H9 (cell line): ENCODE measurements around the gene GABRA6. TPM values are rescaled to one million over a fixed set of nuclear protein-coding genes. Genes with fewer than 3 reads are reported as not detected.

Source experiments
- DNase-seq: peaks from one replicate; pipeline ENCODE4 v3.0.0-alpha.2; 2017
- H2AFZ ChIP-seq: one replicate; pipeline ENCODE4 v1.6.1; 2013; ENCODE audit warnings: mild to moderate bottlenecking, low read length, control low read depth, moderate library complexity
- H2AK5ac ChIP-seq: 2 replicates; pipeline ENCODE4 v1.6.1; 2013; ENCODE audit warnings: low read length, control low read depth, mixed read lengths; ENCODE audit not compliant: insufficient read length
- H2BK120ac ChIP-seq: one replicate; pipeline ENCODE4 v1.6.1; 2013; ENCODE audit warnings: low read depth, mild to moderate bottlenecking, low read length, control low read depth, inconsistent platforms; ENCODE audit not compliant: poor library complexity, severe bottlenecking
- H2BK12ac ChIP-seq: 2 replicates; pipeline ENCODE4 v1.6.1; 2013; ENCODE audit warnings: low read length, control low read depth, mixed read lengths, low read depth; ENCODE audit not compliant: insufficient read length
- H2BK15ac ChIP-seq: 2 replicates; pipeline ENCODE4 v1.6.1; 2013; ENCODE audit warnings: low read depth, low read length, control low read depth
- H2BK20ac ChIP-seq: one replicate; pipeline ENCODE4 v1.6.1; 2013; ENCODE audit warnings: low read depth, mild to moderate bottlenecking, low read length, control low read depth, inconsistent platforms; ENCODE audit not compliant: poor library complexity, severe bottlenecking
- H2BK5ac ChIP-seq: 2 replicates; pipeline ENCODE4 v1.6.1; 2013; ENCODE audit warnings: low read length, control low read depth, mixed read lengths; ENCODE audit not compliant: insufficient read length
- H3K14ac ChIP-seq: 2 replicates; pipeline ENCODE4 v1.6.1; 2013; ENCODE audit warnings: low read length, control low read depth; ENCODE audit not compliant: insufficient read depth
- H3K18ac ChIP-seq: 2 replicates; pipeline ENCODE4 v1.6.1; 2013; ENCODE audit warnings: low read depth, mild to moderate bottlenecking, mixed read lengths, low read length, control low read depth; ENCODE audit not compliant: insufficient read length
- H3K23ac ChIP-seq: 2 replicates; pipeline ENCODE4 v1.6.1; 2013; ENCODE audit warnings: low read length, control low read depth, mixed read lengths, low read depth; ENCODE audit not compliant: insufficient read length
- H3K23me2 ChIP-seq: 2 replicates; pipeline ENCODE4 v1.6.1; 2013; ENCODE audit warnings: low read depth, mild to moderate bottlenecking, mixed read lengths, low read length, control low read depth; ENCODE audit not compliant: insufficient read length, poor library complexity, severe bottlenecking
- H3K27ac ChIP-seq: 2 replicates; pipeline ENCODE4 v1.5.1; 2013; ENCODE audit warnings: low read length, control low read depth, mixed read lengths, low read depth; ENCODE audit not compliant: insufficient read length
- H3K27me3 ChIP-seq: 2 replicates; pipeline ENCODE4 v1.6.1; 2013; ENCODE audit warnings: low read length, control low read depth, inconsistent platforms; ENCODE audit not compliant: insufficient read depth
- H3K4ac ChIP-seq: 2 replicates; pipeline ENCODE4 v1.6.1; 2013; ENCODE audit warnings: low read depth, mild to moderate bottlenecking, control low read depth, inconsistent platforms, low read length, moderate library complexity
- H3K4me1 ChIP-seq: 2 replicates; pipeline ENCODE4 v1.6.1; 2013; ENCODE audit warnings: low read length, control low read depth, inconsistent platforms; ENCODE audit not compliant: insufficient read depth
- H3K4me2 ChIP-seq: 2 replicates; pipeline ENCODE4 v1.6.1; 2013; ENCODE audit warnings: low read length, control low read depth, mixed read lengths; ENCODE audit not compliant: insufficient read length, insufficient read depth
- H3K56ac ChIP-seq: 2 replicates; pipeline ENCODE4 v1.6.1; 2013; ENCODE audit warnings: low read depth, mild to moderate bottlenecking, mixed read lengths, low read length, control low read depth; ENCODE audit not compliant: insufficient read length
- H3K79me1 ChIP-seq: 2 replicates; pipeline ENCODE4 v1.6.1; 2013; ENCODE audit warnings: low read depth, mild to moderate bottlenecking, moderate library complexity, low read length, control low read depth, inconsistent platforms; ENCODE audit not compliant: insufficient read depth, poor library complexity, severe bottlenecking
- H3K79me2 ChIP-seq: 2 replicates; pipeline ENCODE4 v1.6.1; 2013; ENCODE audit warnings: low read length, control low read depth, inconsistent platforms; ENCODE audit not compliant: insufficient read depth
- H3K9ac ChIP-seq: 2 replicates; pipeline ENCODE4 v1.6.1; 2013; ENCODE audit warnings: low read length, control low read depth, mixed read lengths; ENCODE audit not compliant: insufficient read length; ENCODE audit errors: extremely low read depth
- H3K9me3 ChIP-seq: one replicate; pipeline ENCODE4 v1.6.1; 2013; ENCODE audit warnings: low read depth, low read length, inconsistent platforms; ENCODE audit not compliant: control insufficient read depth
- H3T11ph ChIP-seq: one replicate; pipeline ENCODE4 v1.6.1; 2013; ENCODE audit warnings: mild to moderate bottlenecking, low read length, control low read depth, inconsistent platforms
- H4K20me1 ChIP-seq: one replicate; pipeline ENCODE4 v1.6.1; 2013; ENCODE audit not compliant: control insufficient read depth, insufficient read length, insufficient read depth
- H4K5ac ChIP-seq: 2 replicates; pipeline ENCODE4 v1.6.1; 2013; ENCODE audit warnings: low read depth, mild to moderate bottlenecking, mixed read lengths, low read length, control low read depth; ENCODE audit not compliant: insufficient read length
- H4K8ac ChIP-seq: replicated peaks from 2 replicates; pipeline ENCODE4 v1.6.1; 2013; ENCODE audit warnings: low read length, control low read depth, mixed read lengths, low read depth; ENCODE audit not compliant: insufficient read length
- H4K91ac ChIP-seq: 2 replicates; pipeline ENCODE4 v1.6.1; 2013; ENCODE audit warnings: low read depth, mild to moderate bottlenecking, moderate library complexity, mixed read lengths, low read length, control low read depth; ENCODE audit not compliant: insufficient read length
- H3K27ac Mint-ChIP-seq, 3 experiments: 2 replicates in 2 of 3; 3 replicates in 1 of 3; pipeline ENCODE4 v1.8.0; 2020 to 2021; ENCODE audit warnings: mixed read lengths in 3 of 3, mild to moderate bottlenecking in 1 of 3, moderate library complexity in 1 of 3
- H3K27me3 Mint-ChIP-seq: 2 replicates; pipeline ENCODE4 v1.8.0; 2021; ENCODE audit warnings: low read depth, mild to moderate bottlenecking, moderate library complexity, mixed read lengths
- H3K36me3 Mint-ChIP-seq, 3 experiments: 2 replicates in 2 of 3; 3 replicates in 1 of 3; pipeline ENCODE4 v1.8.0; 2020 to 2021; ENCODE audit warnings: low read depth in 3 of 3, mixed read lengths in 3 of 3; ENCODE audit not compliant: insufficient read depth in 1 of 3
- H3K4me1 Mint-ChIP-seq, 2 experiments: 2 replicates each; pipeline ENCODE4 v1.8.0; 2020; ENCODE audit warnings: mixed read lengths in 2 of 2
- H3K4me3 Mint-ChIP-seq, 2 experiments: 2 replicates in 1 of 2; 3 replicates in 1 of 2; pipeline ENCODE4 v1.8.0; 2020 to 2021; ENCODE audit warnings: mild to moderate bottlenecking in 2 of 2, mixed read lengths in 2 of 2, moderate library complexity in 1 of 2
- H3K9me3 Mint-ChIP-seq, 2 experiments: 2 replicates in 1 of 2; 3 replicates in 1 of 2; pipeline ENCODE4 v1.8.0; 2020; ENCODE audit warnings: mild to moderate bottlenecking in 2 of 2, mixed read lengths in 2 of 2, moderate library complexity in 1 of 2
- WGBS: extraction: QIAGEN DNeasy Blood & Tissue Kit; methylation state at CpG from one replicate; pipeline ENCODE4 v1.1.7; 2013; ENCODE audit warnings: missing lambda C conversion rate, low lambda C conversion rate, mixed read lengths; ENCODE audit not compliant: insufficient read length; ENCODE audit errors: extremely low coverage; 5-methylcytosine and 5-hydroxymethylcytosine counted together
- total RNA-seq: library from RNA; stranded (reverse); gene quantifications from 2 replicates; pipeline ENCODE4 v1.2.1, GENCODE V29; 2021
- TF ChIP-seq, protein P1 (sequence below): fragments of 200-600 bp; sonication (generic); conservative IDR thresholded peaks from 3 replicates; pipeline ENCODE4 v1.8.0; 2021; ENCODE audit warnings: antibody characterized with exemption, mild to moderate bottlenecking

Gene GABRA6
- total RNA-seq, 1 experiment from 2014 or later, result not detected

DNA sequence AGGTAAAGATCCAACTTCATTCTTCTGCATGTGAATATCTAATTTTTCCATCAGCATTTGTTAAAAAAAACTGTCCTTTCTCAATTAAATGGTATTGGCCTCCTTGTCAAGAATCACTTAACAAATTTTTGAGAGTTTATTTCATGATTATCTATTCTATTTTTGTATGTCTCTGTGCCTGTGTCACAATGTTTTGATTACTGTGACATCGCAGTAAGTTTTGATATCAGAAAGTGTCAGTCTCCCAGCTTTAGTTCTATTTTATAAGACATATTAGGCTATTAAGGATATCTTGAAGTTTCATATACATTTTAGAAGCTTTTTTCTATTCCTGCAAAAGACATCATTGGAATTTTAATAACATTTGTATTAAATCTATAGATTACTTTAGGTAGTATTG is 33.6 kb downstream of the GABRA6 start:
- H3K79me1 ChIP-seq, result no peaks in the 10 kb centered on the region
- H4K5ac ChIP-seq, result no peak overlapping the region
- WGBS, result no CpG with 5 or more reads among the region's 1 CpG
- no peak overlapping the region for H4K8ac ChIP-seq
- no peak overlapping the region for H2BK12ac ChIP-seq
- H2AK5ac ChIP-seq, result no peak overlapping the region
- H3K27ac ChIP-seq, result no peak overlapping the region
- H2BK20ac ChIP-seq, result no peak overlapping the region
- Mint-ChIP-seq H3K36me3 (no peaks in the 10 kb centered on the region; a peak in 1 of 7 replicates), H3K9me3 (peaks cover 0 to 4% of the 10 kb centered on the region in 2 experiments; a peak in 2 of 5 replicates), H3K27ac (no peak overlapping the region), H3K27me3 (no peaks in the 10 kb centered on the region), H3K4me1 (no peaks in the 10 kb centered on the region), H3K4me3 (no peak overlapping the region)
- no peaks in the 10 kb centered on the region for H3K4me1 ChIP-seq
- no peaks in the 10 kb centered on the region for H3K79me2 ChIP-seq
- no peak overlapping the region for H2BK15ac ChIP-seq
- H3K23ac ChIP-seq, result no peak overlapping the region
- no peak overlapping the region for H3K56ac ChIP-seq
- H2BK120ac ChIP-seq, result no peak overlapping the region
- H3K18ac ChIP-seq, result no peak overlapping the region
- no peak overlapping the region for H3K14ac ChIP-seq
- DNase-seq, result no peak
- no peaks in the 10 kb centered on the region for H3K27me3 ChIP-seq
- H3K23me2 ChIP-seq, result no peaks in the 10 kb centered on the region
- no peak overlapping the region for H4K91ac ChIP-seq
- H3K9me3 ChIP-seq, result no peaks in the 10 kb centered on the region
- no peak overlapping the region for H3K4ac ChIP-seq
- TF ChIP-seq, protein P1, sequence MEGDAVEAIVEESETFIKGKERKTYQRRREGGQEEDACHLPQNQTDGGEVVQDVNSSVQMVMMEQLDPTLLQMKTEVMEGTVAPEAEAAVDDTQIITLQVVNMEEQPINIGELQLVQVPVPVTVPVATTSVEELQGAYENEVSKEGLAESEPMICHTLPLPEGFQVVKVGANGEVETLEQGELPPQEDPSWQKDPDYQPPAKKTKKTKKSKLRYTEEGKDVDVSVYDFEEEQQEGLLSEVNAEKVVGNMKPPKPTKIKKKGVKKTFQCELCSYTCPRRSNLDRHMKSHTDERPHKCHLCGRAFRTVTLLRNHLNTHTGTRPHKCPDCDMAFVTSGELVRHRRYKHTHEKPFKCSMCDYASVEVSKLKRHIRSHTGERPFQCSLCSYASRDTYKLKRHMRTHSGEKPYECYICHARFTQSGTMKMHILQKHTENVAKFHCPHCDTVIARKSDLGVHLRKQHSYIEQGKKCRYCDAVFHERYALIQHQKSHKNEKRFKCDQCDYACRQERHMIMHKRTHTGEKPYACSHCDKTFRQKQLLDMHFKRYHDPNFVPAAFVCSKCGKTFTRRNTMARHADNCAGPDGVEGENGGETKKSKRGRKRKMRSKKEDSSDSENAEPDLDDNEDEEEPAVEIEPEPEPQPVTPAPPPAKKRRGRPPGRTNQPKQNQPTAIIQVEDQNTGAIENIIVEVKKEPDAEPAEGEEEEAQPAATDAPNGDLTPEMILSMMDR, result no peak
- no peaks in the 10 kb centered on the region for H4K20me1 ChIP-seq
- no peak overlapping the region for H3K9ac ChIP-seq
- H3K4me2 ChIP-seq, result no peak overlapping the region
- no peak overlapping the region for H2AFZ ChIP-seq
- no peak overlapping the region for H2BK5ac ChIP-seq
- no peak overlapping the region for H3T11ph ChIP-seq
